BJ (cell line): ENCODE measurements around the gene LDLRAD3. TPM values are rescaled to one million over a fixed set of nuclear protein-coding genes. Genes with fewer than 3 reads are reported as not detected.

ENCODE experiments used
- CTCF ChIA-PET: fragments of 350-600 bp; formaldehyde crosslinking; extraction: SDS; loops from one replicate; lab custom pipeline; 2021; ENCODE audit warnings: antibody characterized with exemption, inconsistent platforms; lab: Yijun Ruan, JAX
- POLR2A ChIA-PET: fragments of 300-600 bp; sonication (Branson Sonifier 250); formaldehyde crosslinking; extraction: SDS; loops from one replicate; lab custom pipeline; 2021; ENCODE audit warnings: antibody characterized with exemption; lab: Charles Lee
- DNase-seq: peaks from one replicate; pipeline ENCODE4 v3.0.0-alpha.2; 2011; ENCODE audit warnings: low read depth
- H3K27me3 ChIP-seq: 2 replicates; pipeline ENCODE4 v1.6.0; 2011; ENCODE audit warnings: low read length; ENCODE audit not compliant: control insufficient read depth, insufficient read depth
- H3K36me3 ChIP-seq: 2 replicates; pipeline ENCODE4 v1.5.1; 2011; ENCODE audit warnings: low read length; ENCODE audit not compliant: control insufficient read depth, insufficient read depth
- H3K4me3 ChIP-seq: 2 replicates; pipeline ENCODE4 v1.5.1; 2011; ENCODE audit warnings: low read depth, mild to moderate bottlenecking, control low read depth, low read length
- CTCF ChIP-seq: IDR thresholded peaks from 2 replicates; pipeline ENCODE4 v1.5.1; 2011; ENCODE audit warnings: low read depth, mild to moderate bottlenecking, control low read depth, inconsistent platforms, low read length, moderate library complexity; ENCODE audit not compliant: insufficient read depth
- polyA minus RNA-seq: library from RNA; depleted of rRNA, polyadenylated mRNA; stranded (reverse); fragments of >200 nt; gene quantifications from 2 replicates; pipeline ENCODE4 v1.2.3, GENCODE V29; 2011; rRNA and poly(A)+ RNA removed
- polyA plus RNA-seq: library from polyadenylated mRNA; depleted of rRNA; stranded (reverse); fragments of >200 nt; gene quantifications from 2 replicates; pipeline ENCODE4 v1.2.3, GENCODE V29; 2011; rRNA removed

LDLRAD3 gene
- 3.5 and 4.0 TPM in 2 replicates for polyA plus RNA-seq
- 6.3 and 13.4 TPM in 2 replicates for polyA minus RNA-seq

- ChIA-PET CTCF (interaction anchor here (1.1 kb wide), 1 partner anchor 122 kb away, joined by 3 read pairs; no protein-coding TSS in a partner anchor), POLR2A (no interaction called here)
- peaks cover 5% of the 10 kb centered on the region; the same call in 1 of the 2 replicates for H3K27me3 ChIP-seq
- no peak for DNase-seq
- no peaks in the 10 kb centered on the region for H3K36me3 ChIP-seq
- peak within 1 kb of the TSS; percentile 55 for H3K4me3 ChIP-seq
- no peak for TF ChIP-seq CTCF
Observed at GRCh38 chr11:35943713-35944502, at the start of gene LDLRAD3. Gene LDLRAD3, plus strand, starts transcription at chr11:35944062. Its CDS starts 37 bp downstream, at chr11:35944099.

- CTCF ChIA-PET = no interaction called here
- no peaks in the 10 kb centered on the region for H3K36me3 ChIP-seq
- no peak for TF ChIP-seq CTCF
- no peak for DNase-seq
- H3K4me3 ChIP-seq = no peak overlapping the region
- peaks cover 16% of the 10 kb centered on the region for H3K27me3 ChIP-seq
- POLR2A ChIA-PET = no interaction called here
Observed at GRCh38 chr11:35897019-35897418, 46.8 kb upstream of the LDLRAD3 start.

GRCh38 chr11:35902961-35903360 is 40.9 kb upstream of the LDLRAD3 start:
- CTCF ChIA-PET = no interaction called here
- Histone ChIP-seq H3K27me3 (no peaks in the 10 kb centered on the region; the same call in 1 of the 2 replicates), H3K4me3 (no peak overlapping the region)

GRCh38 chr11:35905646-35906276 is 38.1 kb upstream of the LDLRAD3 start:
- no peak for TF ChIP-seq CTCF
- ChIA-PET POLR2A (no interaction called here), CTCF (interaction anchor here (1.1 kb wide), 1 partner anchor 22 kb away, joined by 3 read pairs; no protein-coding TSS in a partner anchor)
- Histone ChIP-seq H3K27me3 (no peaks in the 10 kb centered on the region; the same call in 1 of the 2 replicates), H3K4me3 (no peak overlapping the region), H3K36me3 (no peaks in the 10 kb centered on the region)
- no peak for DNase-seq

More at GRCh38 chr11:35902961-35903360, 40.9 kb upstream of the LDLRAD3 start:
- no peak for TF ChIP-seq CTCF
- DNase-seq = no peak
- no peaks in the 10 kb centered on the region for H3K36me3 ChIP-seq
- POLR2A ChIA-PET = no interaction called here

- ChIA-PET POLR2A (no interaction called here), CTCF (interaction anchor here (1.1 kb wide), 1 partner anchor 23 kb away, joined by 3 read pairs; no protein-coding TSS in a partner anchor)
- Histone ChIP-seq H3K4me3 (no peak overlapping the region), H3K36me3 (no peaks in the 10 kb centered on the region), H3K27me3 (peaks cover 3% of the 10 kb centered on the region)
- no peak for DNase-seq
- no peak for TF ChIP-seq CTCF
Observed at GRCh38 chr11:35906277-35906661, 37.6 kb upstream of the LDLRAD3 start.
